Liver (tissue), 9 donors: ENCODE measurements around the gene TTC21B. TPM values are rescaled to one million over a fixed set of nuclear protein-coding genes. Genes with fewer than 3 reads are reported as not detected.

Source experiments
- DNase-seq: peaks from one replicate; pipeline ENCODE4 v3.0.0-alpha.2; 2017; ENCODE audit warnings: low spot score
- H3K27ac ChIP-seq, 2 donors: one replicate each; pipeline ENCODE4 v1.7.0; 2013; ENCODE audit warnings: inconsistent platforms in 2 of 2, low read length in 2 of 2, control low read depth in 1 of 2, low read depth in 1 of 2, mild to moderate bottlenecking in 1 of 2
- H3K27me3 ChIP-seq, 4 donors: one replicate each; pipeline versions ENCODE4 v1.6.1 to v1.7.0; 2013; ENCODE audit warnings: low read length in 3 of 4, inconsistent platforms in 1 of 4, mild to moderate bottlenecking in 1 of 4, moderate library complexity in 1 of 4; ENCODE audit not compliant: control insufficient read depth in 4 of 4, insufficient read depth in 4 of 4
- H3K36me3 ChIP-seq, 4 donors: one replicate each; pipeline versions ENCODE4 v1.6.1 to v1.7.0; 2013; ENCODE audit warnings: low read length in 3 of 4, mild to moderate bottlenecking in 3 of 4, low read depth in 1 of 4, moderate library complexity in 1 of 4; ENCODE audit not compliant: control insufficient read depth in 4 of 4, insufficient read depth in 3 of 4
- H3K4me1 ChIP-seq, 4 donors: one replicate each; pipeline versions ENCODE4 v1.6.1 to v1.7.0; 2013; ENCODE audit warnings: low read length in 3 of 4, mild to moderate bottlenecking in 3 of 4, moderate library complexity in 1 of 4; ENCODE audit not compliant: control insufficient read depth in 4 of 4, insufficient read depth in 4 of 4
- H3K4me3 ChIP-seq, 3 donors: one replicate each; pipeline versions ENCODE4 v1.6.1 to v1.7.0; 2013; ENCODE audit warnings: low read length in 3 of 3, control low read depth in 1 of 3, low read depth in 1 of 3, mild to moderate bottlenecking in 1 of 3
- H3K9ac ChIP-seq, 2 donors: one replicate each; pipeline ENCODE4 v1.7.0; 2013; ENCODE audit warnings: low read length in 2 of 2, mild to moderate bottlenecking in 2 of 2, moderate library complexity in 2 of 2, control low read depth in 1 of 2, low read depth in 1 of 2
- H3K9me3 ChIP-seq, 4 donors: one replicate each; pipeline versions ENCODE4 v1.6.1 to v1.7.0; 2013; ENCODE audit warnings: low read length in 3 of 4; ENCODE audit not compliant: control insufficient read depth in 4 of 4
- CTCF ChIP-seq: fragments of 150-350 bp; IDR thresholded peaks from 2 replicates; pipeline ENCODE4 v1.5.1; 2017; ENCODE audit warnings: improper control_type of control experiment, low read depth, low read length; ENCODE audit not compliant: missing input control
- GABPA ChIP-seq, 2 donors: IDR thresholded peaks in 1 of 2; conservative IDR thresholded peaks in 1 of 2; 2 replicates each; pipeline ENCODE4 v1.6.1; 2016; ENCODE audit warnings: antibody characterized with exemption in 2 of 2, mild to moderate bottlenecking in 1 of 2, moderate library complexity in 1 of 2
- HNF4G ChIP-seq: IDR thresholded peaks from 2 replicates; pipeline ENCODE4 v1.6.1; 2016; ENCODE audit warnings: antibody characterized with exemption
- JUND ChIP-seq, 2 donors: IDR thresholded peaks; 2 replicates each; pipeline ENCODE4 v1.6.1; 2016; ENCODE audit warnings: antibody characterized with exemption in 2 of 2
- NR2F2 ChIP-seq: IDR thresholded peaks from 2 replicates; pipeline ENCODE4 v1.6.1; 2016; ENCODE audit warnings: antibody characterized with exemption
- RAD21 ChIP-seq, 2 donors: IDR thresholded peaks; 2 replicates each; pipeline ENCODE4 v1.6.1; 2016; ENCODE audit warnings: antibody characterized with exemption in 2 of 2, mild to moderate bottlenecking in 2 of 2
- REST ChIP-seq: IDR thresholded peaks from 2 replicates; pipeline ENCODE4 v1.6.1; 2016; ENCODE audit warnings: antibody characterized with exemption, mild to moderate bottlenecking
- SP1 ChIP-seq: IDR thresholded peaks from 2 replicates; pipeline ENCODE4 v1.6.1; 2018; ENCODE audit warnings: antibody characterized with exemption, mild to moderate bottlenecking
- ZBTB33 ChIP-seq: IDR thresholded peaks from 2 replicates; pipeline ENCODE4 v1.6.1; 2016; ENCODE audit warnings: antibody characterized with exemption
- WGBS: extraction: QIAGEN DNeasy Blood & Tissue Kit; methylation state at CpG from one replicate; pipeline ENCODE4 v1.1.7; 2013; 5-methylcytosine and 5-hydroxymethylcytosine counted together
- polyA plus RNA-seq, 2 donors: library from polyadenylated mRNA; stranded (reverse) in 1 of 2; unstranded in 1 of 2; fragments of 200-250 nt in 1 of 2; fragments of >200 nt in 1 of 2; fragmentation: Nextera tagmentation in 1 of 2; extraction: Ambion mirVana in 1 of 2; gene quantifications; one replicate each; pipeline versions ENCODE4 v1.2.1 to v1.2.3, GENCODE V29; 2013 to 2015
- total RNA-seq, 2 donors: library from RNA; depleted of rRNA; stranded (reverse); fragments of >200 nt; gene quantifications; one replicate each; pipeline ENCODE4 v1.2.3, GENCODE V29; 2014
- donor health status: healthy.
- donor health status: healthy.
- donor health status: healthy.
- donor health status: healthy.
- donor health status: healthy.

TTC21B gene
- total and polyA plus RNA-seq, 4 donors: 2.0 to 25.3 (median 12.7) TPM

- H3K27me3 ChIP-seq: no peaks in the 10 kb centered on the region
- peaks cover 0 to 4% (median 3%) of the 10 kb centered on the region in 4 donors for H3K4me1 ChIP-seq
- peaks cover 0 to 23% (median 3%) of the 10 kb centered on the region in 4 donors for H3K36me3 ChIP-seq
- no peaks in the 10 kb centered on the region for H3K9me3 ChIP-seq
- WGBS: 95% methylated on average over 2 of the region's 2 CpGs
- H3K4me3 ChIP-seq: no peak overlapping the region
- no peak overlapping the region for H3K27ac ChIP-seq
- DNase-seq: no peak
- H3K9ac ChIP-seq: no peak overlapping the region
- TF ChIP-seq REST (no peak), JUND (IDR thresholded peaks at IDR 0.05) (no peak), GABPA (IDR thresholded peaks at IDR 0.05 in 1 of 2, conservative IDR thresholded peaks at IDR 0.05 in 1 of 2) (no peak)
These were observed 49.1 kb downstream of the TTC21B start for GRCh38 chr2:165904432-165904831.

GRCh38 chr2:165903406-165903805 lies 50.2 kb downstream of the TTC21B start:
- no peak for TF ChIP-seq NR2F2
- TF ChIP-seq REST: no peak
- no peak for TF ChIP-seq SP1
- no peak for TF ChIP-seq JUND (IDR thresholded peaks at IDR 0.05)
- no peak for TF ChIP-seq ZBTB33
- TF ChIP-seq RAD21 (IDR thresholded peaks at IDR 0.05): no peak
- TF ChIP-seq CTCF: no peak
- no peak for TF ChIP-seq HNF4G
- Histone ChIP-seq H3K27me3 (no peaks in the 10 kb centered on the region), H3K9me3 (no peaks in the 10 kb centered on the region), H3K36me3 (peaks cover 0 to 28% (median 8%) of the 10 kb centered on the region in 4 donors), H3K27ac (no peak overlapping the region), H3K4me1 (peaks cover 0 to 4% (median 3%) of the 10 kb centered on the region in 4 donors), H3K9ac (no peak overlapping the region), H3K4me3 (peak overlapping the region in 1 of 3 donors; percentile 12)
- 93% methylated on average over 5 of the region's 5 CpGs for WGBS
- DNase-seq: no peak
